Embryonic facial prominence (tissue), 1 donor: ENCODE results near the gene LCN10.

Source experiments
- DNase-seq: peaks from one replicate; pipeline ENCODE4 v3.0.0-alpha.2; 2016; ENCODE audit errors: extremely low spot score

Gene LCN10

GRCh38 chr9:136700959-136701667 lies 41.6 kb downstream of the LCN10 start:
- no peak for DNase-seq

GRCh38 chr9:136700304-136700703 lies 42.4 kb downstream of the LCN10 start:
- DNase-seq, result no peak

DNA sequence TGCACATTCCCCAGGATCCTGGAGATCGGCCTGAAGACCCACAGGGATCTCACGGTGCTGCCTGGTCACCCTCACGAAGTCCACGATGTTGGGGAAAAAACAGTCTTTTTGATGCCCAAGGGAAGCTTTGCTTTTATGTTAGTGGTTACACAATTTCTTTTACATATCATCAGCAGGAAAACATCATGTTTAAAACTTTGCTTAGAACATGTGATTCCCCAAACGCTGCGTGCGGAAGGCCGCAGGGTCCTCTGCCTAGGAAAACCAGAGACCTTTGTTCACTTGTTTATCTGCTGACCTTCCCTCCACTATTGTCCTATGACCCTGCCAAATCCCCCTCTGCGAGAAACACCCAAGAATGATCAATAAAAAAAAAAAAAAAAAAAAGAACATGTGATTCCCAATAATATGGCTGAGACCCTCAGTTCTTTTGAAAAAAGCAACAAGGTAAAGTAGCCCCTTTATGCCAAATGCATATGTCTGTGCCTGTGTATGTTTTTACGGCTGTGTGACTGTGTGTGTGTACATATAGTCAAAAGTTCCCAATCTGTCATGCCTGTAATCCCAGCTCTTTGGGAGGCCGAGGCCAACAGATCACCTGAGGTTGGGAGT lies 44.0 kb downstream of the LCN10 start:
- DNase-seq, result no peak

DNA sequence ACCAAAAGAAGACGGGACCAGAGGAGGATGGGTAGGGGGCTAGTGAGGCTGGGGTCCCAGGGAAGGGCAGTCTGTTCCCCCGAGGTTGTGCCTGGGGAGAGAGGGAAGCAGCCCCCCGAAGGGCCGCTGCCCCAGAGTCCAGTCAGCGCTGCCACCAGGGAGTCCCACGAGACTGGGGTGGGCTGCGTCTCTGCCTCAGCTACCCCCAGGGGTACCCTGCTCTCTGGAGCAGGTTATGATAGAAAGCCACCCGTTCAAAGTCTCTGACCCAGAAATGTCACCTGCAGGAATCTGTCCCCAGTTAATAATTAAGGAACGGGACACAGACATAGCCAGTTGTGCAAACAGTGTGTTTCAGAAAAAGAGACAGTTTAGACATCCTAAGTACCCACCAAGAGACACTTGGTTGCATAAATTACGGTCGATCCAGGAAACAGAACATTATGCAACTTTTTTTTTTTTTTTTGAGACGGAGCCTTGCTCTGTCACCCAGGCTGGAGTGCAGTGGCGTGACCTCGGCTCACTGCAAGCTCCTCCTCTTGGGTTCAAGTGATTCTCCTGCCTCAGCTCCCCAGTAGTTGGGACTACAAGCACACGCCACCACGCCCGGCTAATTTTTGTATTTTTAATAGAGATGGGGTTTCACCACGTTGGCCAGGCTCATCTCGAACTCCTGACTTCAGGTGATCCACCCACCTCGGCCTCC lies 44.8 kb downstream of the LCN10 start:
- DNase-seq, result no peak

DNA sequence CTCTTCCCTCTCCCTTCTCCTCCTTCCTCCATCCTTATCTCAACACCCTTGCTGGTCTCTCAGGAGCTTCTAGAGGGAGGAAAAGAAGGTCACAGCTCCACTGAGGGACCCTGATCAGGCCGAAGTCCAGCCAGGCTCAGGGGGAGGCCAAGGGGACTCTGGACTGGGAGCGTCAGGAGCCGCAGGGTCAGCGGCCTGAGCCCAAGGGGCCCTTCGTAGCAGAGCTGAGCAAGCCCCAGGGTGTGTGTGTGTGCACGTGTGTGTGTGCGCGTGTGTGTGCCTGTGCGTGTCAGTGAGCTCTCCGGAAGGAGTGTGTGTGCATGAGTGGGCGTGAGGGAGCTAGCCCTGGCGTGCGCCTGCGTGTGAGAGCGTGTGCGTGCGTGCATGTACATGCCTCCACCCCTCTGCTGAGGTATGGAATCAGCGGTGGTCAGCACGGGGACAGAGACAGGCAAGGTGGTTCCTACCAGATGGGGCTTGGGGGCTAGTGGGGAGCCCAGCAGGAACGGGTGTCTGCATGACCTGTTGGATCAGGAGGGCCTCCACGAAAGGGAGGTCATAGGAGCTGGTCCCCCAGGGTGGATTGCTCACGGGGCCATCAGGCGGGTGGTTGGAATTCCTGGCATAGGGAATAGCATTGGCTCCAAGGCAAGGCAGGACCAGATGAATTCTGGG lies 45.5 kb downstream of the LCN10 start:
- no peak for DNase-seq

DNA sequence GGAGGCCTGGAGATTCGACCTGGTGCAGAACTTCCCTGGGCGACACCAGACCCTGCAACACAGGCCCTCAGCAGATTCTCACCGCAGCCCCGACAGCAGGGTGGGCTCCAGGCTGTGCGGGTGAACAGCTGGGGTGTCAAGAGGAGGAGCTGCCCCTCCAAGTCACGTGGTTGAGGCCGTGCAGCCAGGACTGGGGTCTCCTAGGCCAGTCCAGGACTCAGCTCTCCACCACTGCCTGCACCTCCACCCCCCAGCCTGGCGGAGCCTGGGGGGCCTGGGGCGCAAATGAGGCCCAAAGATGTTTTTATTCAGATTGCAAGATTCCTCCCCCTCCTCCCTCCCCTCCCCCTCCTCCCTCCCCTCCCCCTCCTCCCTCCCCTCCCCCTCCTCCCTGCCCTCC lies 46.2 kb downstream of the LCN10 start:
- DNase-seq, result no peak

GRCh38 chr9:136695955-136696354 lies 46.8 kb downstream of the LCN10 start:
- DNase-seq, result no peak

GRCh38 chr9:136695435-136695895 lies 47.3 kb downstream of the LCN10 start:
- DNase-seq, result no peak

- no peak for DNase-seq
Measured at GRCh38 chr9:136694872-136695247, 47.9 kb downstream of the LCN10 start.

- no peak for DNase-seq
Measured at GRCh38 chr9:136694163-136694871, 48.4 kb downstream of the LCN10 start.

GRCh38 chr9:136693490-136694162 lies 49.1 kb downstream of the LCN10 start:
- DNase-seq, result no peak

GRCh38 chr9:136693135-136693489 lies 49.6 kb downstream of the LCN10 start:
- no peak for DNase-seq

GRCh38 chr9:136692185-136693134 lies 50.3 kb downstream of the LCN10 start:
- no peak for DNase-seq

- no peak for DNase-seq
Measured at GRCh38 chr9:136691316-136692184, 51.2 kb downstream of the LCN10 start.

- DNase-seq, result no peak
Measured at GRCh38 chr9:136690806-136691261, 51.9 kb downstream of the LCN10 start.

DNA sequence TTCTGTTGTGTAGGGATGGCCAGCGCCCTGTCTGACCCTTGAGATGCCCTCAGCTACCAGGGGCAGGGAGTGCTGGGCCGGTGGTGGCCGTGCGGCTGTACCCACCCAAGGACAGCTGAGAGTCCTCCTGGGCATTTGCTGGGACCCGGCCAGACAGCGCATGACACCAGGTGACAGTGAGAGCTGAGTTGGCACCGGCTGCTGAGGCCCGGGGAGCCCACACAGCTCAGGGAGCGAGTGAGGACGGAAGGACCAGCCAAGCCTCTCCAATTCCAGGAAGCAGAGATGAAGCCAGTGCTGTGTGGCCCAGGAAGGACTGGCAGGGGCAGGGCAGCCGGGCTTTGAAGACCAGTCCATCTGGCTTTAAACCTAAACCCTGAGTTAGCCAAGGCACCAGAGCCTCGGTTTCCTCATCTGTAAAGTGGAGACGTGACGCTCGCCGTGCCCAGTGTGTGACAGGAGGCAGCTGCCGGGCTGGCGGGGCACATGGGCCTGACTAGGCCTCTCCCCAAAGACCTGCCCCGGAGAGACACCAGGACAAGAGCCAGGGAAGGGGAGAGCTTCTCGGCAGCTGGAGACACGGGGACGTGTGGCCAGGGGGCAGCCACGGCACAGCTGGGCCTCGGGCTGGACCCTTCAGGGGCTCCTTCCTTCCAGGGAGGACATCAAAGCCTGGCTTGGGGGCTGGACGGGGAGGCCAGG lies 52.5 kb downstream of the LCN10 start:
- no peak for DNase-seq

DNA sequence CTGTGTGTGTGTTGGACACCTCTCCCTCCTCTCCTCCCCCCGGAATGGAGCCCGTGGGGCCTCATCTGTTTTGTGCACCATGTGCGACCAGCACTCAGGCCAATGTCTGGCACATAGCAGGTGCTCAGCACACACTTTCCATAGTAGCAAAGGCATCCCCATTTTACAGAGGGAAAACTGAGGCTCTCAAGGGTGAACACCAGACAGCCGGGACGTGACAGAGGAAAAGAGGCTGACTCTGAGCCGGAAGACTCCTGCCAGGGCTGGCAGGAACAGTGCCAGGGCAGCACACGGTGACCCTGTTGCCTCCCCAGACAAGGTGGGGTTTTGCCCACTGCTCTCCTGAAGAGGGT lies 53.7 kb downstream of the LCN10 start:
- DNase-seq, result no peak

DNA sequence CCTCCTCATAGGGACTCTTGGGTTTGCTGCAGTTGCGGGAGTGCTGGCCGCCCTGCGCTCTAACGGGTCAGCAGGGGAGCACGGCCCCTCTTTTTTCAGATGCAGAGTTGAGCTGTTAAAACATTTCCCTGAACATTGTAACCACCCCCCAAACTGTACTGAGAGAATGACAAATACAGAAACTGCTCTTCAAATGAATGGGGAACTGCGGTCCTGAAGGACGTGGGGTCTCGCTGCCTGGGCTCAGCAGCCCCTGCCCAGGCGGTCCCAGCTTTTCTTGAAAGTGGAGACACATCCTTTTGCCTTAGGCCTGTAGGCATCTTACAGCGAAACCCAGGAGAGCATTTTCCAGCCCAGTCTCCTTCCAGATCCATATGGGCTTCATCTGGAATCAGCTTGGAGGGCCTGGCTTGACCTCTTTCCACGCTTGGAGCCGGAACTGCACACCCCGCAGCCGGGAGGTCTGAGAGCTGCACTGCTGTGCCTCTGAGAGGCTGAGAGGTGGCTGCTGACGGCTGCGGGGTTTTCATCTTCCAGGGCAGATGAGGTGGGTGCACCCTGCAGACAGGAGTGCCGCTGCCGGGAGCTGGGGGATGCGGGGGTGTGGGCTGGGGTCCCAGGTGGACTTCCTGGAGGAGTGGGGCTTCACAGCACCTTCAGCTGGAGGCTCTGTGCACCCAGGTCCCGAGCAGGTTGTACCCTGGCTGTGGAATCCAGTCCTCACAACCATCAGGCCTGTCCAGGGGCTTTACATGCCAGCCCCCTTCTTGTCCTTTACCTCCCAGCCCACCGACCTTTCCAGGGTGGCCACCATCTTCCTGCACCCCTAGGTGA lies 54.2 kb downstream of the LCN10 start:
- DNase-seq, result no peak
